Heart right ventricle (tissue), 16 donors: ENCODE measurements around the gene ROBO1. TPM values are rescaled to one million over a fixed set of nuclear protein-coding genes. Genes with fewer than 3 reads are reported as not detected.

Experiments
- ATAC-seq, 8 donors: fragments of 200-7000 bp; cut with Tn5 transposase; one replicate each; pipeline ENCODE4 v1.9.1; 2020; ENCODE audit warnings: mild to moderate bottlenecking in 8 of 8, moderate library complexity in 8 of 8, moderate number of reproducible peaks in 1 of 8
- DNase-seq, 2 donors: peaks; one replicate each; pipeline ENCODE4 v3.0.0-alpha.2; 2020
- H3K27ac ChIP-seq, 10 donors: fragments of 200-600 bp; sonication (generic) in 2 of 10; one replicate each; pipeline versions ENCODE4 v1.5.0 to v1.8.0; 2020 to 2022; ENCODE audit warnings: mild to moderate bottlenecking in 3 of 10
- H3K27me3 ChIP-seq, 7 donors: fragments of 200-600 bp; one replicate each; pipeline ENCODE4 v1.8.0; 2021 to 2022; ENCODE audit warnings: mild to moderate bottlenecking in 2 of 7
- H3K36me3 ChIP-seq, 9 donors: fragments of 200-600 bp; sonication (generic) in 1 of 9; one replicate each; pipeline versions ENCODE4 v1.5.0 to v1.8.0; 2020 to 2022; ENCODE audit warnings: mild to moderate bottlenecking in 2 of 9
- H3K4me1 ChIP-seq, 9 donors: fragments of 200-600 bp; sonication (generic) in 1 of 9; one replicate each; pipeline versions ENCODE4 v1.5.0 to v1.8.0; 2020 to 2022; ENCODE audit warnings: mild to moderate bottlenecking in 4 of 9
- H3K4me3 ChIP-seq, 10 donors: fragments of 200-600 bp; sonication (generic) in 2 of 10; one replicate each; pipeline versions ENCODE4 v1.5.0 to v1.8.0; 2020 to 2022; ENCODE audit warnings: mild to moderate bottlenecking in 7 of 10, moderate library complexity in 2 of 10
- H3K9me3 ChIP-seq, 11 donors: fragments of 200-600 bp in 10 of 11; sonication (generic) in 2 of 11; one replicate each; pipeline versions ENCODE4 v1.5.0 to v1.8.0; 2013 to 2022; ENCODE audit warnings: mild to moderate bottlenecking in 2 of 11, control low read depth in 1 of 11, moderate library complexity in 1 of 11
- CTCF ChIP-seq, 9 donors: fragments of 200-600 bp; sonication (generic) in 2 of 9; IDR thresholded peaks; one replicate each; pipeline versions ENCODE4 v1.5.0 to v1.8.0; 2021 to 2022; ENCODE audit warnings: antibody characterized with exemption in 9 of 9, mild to moderate bottlenecking in 5 of 9, moderate library complexity in 1 of 9
- WGBS, 2 donors: extraction: QIAGEN DNeasy Blood & Tissue Kit; methylation state at CpG; one replicate each; pipeline ENCODE4 v1.1.7; 2013; ENCODE audit warnings: inconsistent platforms in 1 of 2; 5-methylcytosine and 5-hydroxymethylcytosine counted together
- intact Hi-C, 10 donors: fragments of 100-400 bp; cut with DNase I; formaldehyde crosslinking; loops; one replicate each; pipeline versions ENCODE4 v1.11.1 to v1.14.2; 2022
- polyA plus RNA-seq, 2 donors: library from polyadenylated mRNA; stranded (reverse); fragments of 200-250 nt; gene quantifications; one replicate each; pipeline ENCODE4 v1.2.3, GENCODE V29; 2013
- total RNA-seq, 10 donors: library from RNA; stranded (reverse); fragmentation: NEBNext Ultra II Directional in 3 of 10; extraction: Animal tissue kit (Norgen Biotek cat#: 25700) in 3 of 10; gene quantifications; one replicate each; pipeline versions ENCODE4 v1.2.1 to v1.2.4, GENCODE V29; 2021 to 2023
- donor health status: Arrhythmogenic right ventricular cardiomyopathy.
- donor health status: ischemic (EF 13 %, LVEDD 7.1; RV severe dilation, severe dysfunction).
- donor health status: healthy with polysubstance abuse.
- donor health status: DM: no; HTN: yes; CAD: no.
- donor health status: DM: no; HTN: no; CAD: no.
- donor health status: ischemic (EF 25% LVEDD 6.9; RV normal size, moderate dysfunction).
- donor health status: ischemic (EF 25% LVEDD 5.7; RV mildly dilated, moderate dysfunction).
- donor health status: healthy.
- donor health status: DM: yes; HTN: yes; CAD: no.
- donor health status: Ischemic cardiomyopathy.
- donor health status: ischemic (EF 35%, LVEDD 5.7; RV mildly dilated, moderate dysfunction).
- donor health status: nonischemic (EF 11% LVEDD 7.7; RV severe dilation, severe dysfunction).
- donor health status: DM: yes; HTN: yes; CAD: no.
- donor health status: PGD.
- donor health status: ischemic (EF 29% LVEDD 5.4; RV normal size, mild dysfunction).
- donor health status: nonischemic (EF 23%, LVEDD 6.1; RV moderate dilation, normal function).

Gene ROBO1
- total and polyA plus RNA-seq, 12 donors = 2.8 to 13.9 (median 5.6) TPM

- intact Hi-C loops = no loop called here
- Histone ChIP-seq H3K27me3 (no peaks in the 10 kb centered on the region), H3K36me3 (no peaks in the 10 kb centered on the region), H3K4me1 (peaks cover 0 to 19% (median 0%) of the 10 kb centered on the region in 9 donors), H3K4me3 (no peak overlapping the region), H3K27ac (no peak overlapping the region), H3K9me3 (no peaks in the 10 kb centered on the region)
- 60 to 80% methylated on average over 2 of the region's 2 CpGs for WGBS, 2 donors
- no peak for TF ChIP-seq CTCF (IDR thresholded peaks at IDR 0.05)
- peak in 1 of 8 donors; percentile 67 for ATAC-seq
- no peak for DNase-seq
Observed at GRCh38 chr3:78736863-78737262, 1030.9 kb downstream of the ROBO1 start.

GRCh38 chr3:78734048-78734637 is 1033.7 kb downstream of the ROBO1 start:
- 91 to 95% methylated on average over 3 of the region's 3 CpGs for WGBS, 2 donors
- ATAC-seq (no peak), DNase-seq (no peak)
- no peaks in the 10 kb centered on the region for H3K9me3 ChIP-seq
- H3K27ac ChIP-seq = no peak overlapping the region
- H3K27me3 ChIP-seq = no peaks in the 10 kb centered on the region
- peaks cover 0 to 25% (median 0%) of the 10 kb centered on the region in 9 donors for H3K4me1 ChIP-seq
- intact Hi-C loops = no loop called here
- no peak overlapping the region for H3K4me3 ChIP-seq
- H3K36me3 ChIP-seq = no peaks in the 10 kb centered on the region
- TF ChIP-seq CTCF (IDR thresholded peaks at IDR 0.05) = no peak

- H3K27ac ChIP-seq = no peak overlapping the region
- DNase-seq (no peak), ATAC-seq (no peak)
- WGBS, 2 donors = 86 to 100% methylated on average over 1 of the region's 1 CpG
- peaks cover 0 to 19% (median 0%) of the 10 kb centered on the region in 9 donors for H3K4me1 ChIP-seq
- no peaks in the 10 kb centered on the region for H3K27me3 ChIP-seq
- H3K4me3 ChIP-seq = no peak overlapping the region
- no peaks in the 10 kb centered on the region for H3K36me3 ChIP-seq
- H3K9me3 ChIP-seq = no peaks in the 10 kb centered on the region
- no peak for TF ChIP-seq CTCF (IDR thresholded peaks at IDR 0.05)
- intact Hi-C loops = no loop called here
Observed at GRCh38 chr3:78732893-78733292, 1034.9 kb downstream of the ROBO1 start.

- no peak for TF ChIP-seq CTCF (IDR thresholded peaks at IDR 0.05)
- DNase-seq (no peak), ATAC-seq (no peak)
- H3K36me3 ChIP-seq = no peaks in the 10 kb centered on the region
- H3K4me3 ChIP-seq = no peak overlapping the region
- intact Hi-C loops = no loop called here
- H3K4me1 ChIP-seq = peaks cover 0 to 17% (median 0%) of the 10 kb centered on the region in 9 donors
- no peaks in the 10 kb centered on the region for H3K9me3 ChIP-seq
- H3K27ac ChIP-seq = no peak overlapping the region
- no peaks in the 10 kb centered on the region for H3K27me3 ChIP-seq
- WGBS, 2 donors = 95 to 96% methylated on average over 1 of the region's 1 CpG
Observed at GRCh38 chr3:78732471-78732870, 1035.3 kb downstream of the ROBO1 start.
